A549 (cell line): ENCODE results near the gene ZNF594.

Experiments used
- CHD2 ChIP-seq: fragments of 150-350 bp; IDR thresholded peaks from 2 replicates; pipeline ENCODE4 v1.6.1; 2014; ENCODE audit warnings: low read length; ENCODE audit not compliant: partially characterized antibody
- CHD4 ChIP-seq: fragments of 200-600 bp; sonication (generic); IDR thresholded peaks from 2 replicates; pipeline ENCODE4 v1.6.1; 2016; ENCODE audit warnings: antibody characterized with exemption, mild to moderate bottlenecking, borderline replicate concordance
- ESRRA ChIP-seq: fragments of 150-350 bp; IDR thresholded peaks from 2 replicates; pipeline ENCODE4 v1.6.1; 2014; ENCODE audit warnings: mild to moderate bottlenecking, low read length, borderline replicate concordance
- POLR2A ChIP-seq: IDR thresholded peaks from 2 replicates; pipeline ENCODE4 v1.6.1; 2012; ENCODE audit warnings: mild to moderate bottlenecking, low read length
- POLR2AphosphoS2 ChIP-seq: conservative IDR thresholded peaks from 2 replicates; pipeline ENCODE4 v1.6.1; 2012; ENCODE audit warnings: low read length, improper control_type of control experiment, inconsistent platforms
- RAD21 ChIP-seq, 2 experiments: fragments of >200 bp in 1 of 2; sonication (Bioruptor Twin) in 1 of 2; formaldehyde crosslinking in 1 of 2; IDR thresholded peaks in 1 of 2; conservative IDR thresholded peaks in 1 of 2; 2 replicates in 1 of 2; 3 replicates in 1 of 2; pipeline ENCODE4 v1.6.1; 2012 to 2018; ENCODE audit warnings: inconsistent platforms in 1 of 2
- RFX5 ChIP-seq: fragments of 450-650 bp; IDR thresholded peaks from 2 replicates; pipeline ENCODE4 v1.7.1; 2014; ENCODE audit warnings: antibody characterized with exemption, mild to moderate bottlenecking, moderate library complexity
- RNF2 ChIP-seq: fragments of 200-600 bp; sonication (generic); IDR thresholded peaks from 2 replicates; pipeline ENCODE4 v1.6.1; 2016; ENCODE audit warnings: low read depth, mild to moderate bottlenecking, antibody characterized with exemption, moderate library complexity, borderline replicate concordance
- SMC3 ChIP-seq: fragments of >200 bp; sonication (Bioruptor Twin); formaldehyde crosslinking; IDR thresholded peaks from 3 replicates; pipeline ENCODE4 v1.6.1; 2018; ENCODE audit warnings: inconsistent platforms
- SREBF2 ChIP-seq: fragments of 450-650 bp; IDR thresholded peaks from 2 replicates; pipeline ENCODE4 v1.6.1; 2014; ENCODE audit warnings: mild to moderate bottlenecking, moderate library complexity
- TF ChIP-seq, protein P1 (sequence below): fragments of >200 bp; sonication (Bioruptor Twin); formaldehyde crosslinking; IDR thresholded peaks from 3 replicates; pipeline ENCODE4 v1.5.1; 2016
- TF ChIP-seq, protein P2 (sequence below): fragments of 450-650 bp; IDR thresholded peaks from 2 replicates; pipeline ENCODE4 v1.6.1; 2014; ENCODE audit warnings: antibody characterized with exemption

DNA sequence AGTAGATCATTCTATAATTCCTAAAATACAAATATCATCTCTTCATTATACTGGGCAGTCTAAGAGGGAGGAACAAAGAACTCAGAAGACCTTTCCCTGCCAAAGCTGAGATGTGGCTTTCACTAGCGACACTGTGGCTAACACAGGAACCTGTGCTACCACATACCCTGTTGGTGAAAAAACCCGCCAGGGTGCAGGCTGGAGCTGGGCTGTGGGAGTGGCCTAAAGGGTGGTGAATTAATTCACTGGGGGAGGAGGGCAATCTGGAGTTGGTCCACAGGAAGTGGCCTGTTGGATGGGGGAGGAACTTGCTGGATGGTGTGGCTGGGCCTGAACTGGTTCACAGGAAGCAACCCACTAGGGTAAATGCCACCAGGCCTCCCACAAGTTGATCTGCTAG, 7.4 kb downstream of the ZNF594 start:
- TF ChIP-seq, protein P1, sequence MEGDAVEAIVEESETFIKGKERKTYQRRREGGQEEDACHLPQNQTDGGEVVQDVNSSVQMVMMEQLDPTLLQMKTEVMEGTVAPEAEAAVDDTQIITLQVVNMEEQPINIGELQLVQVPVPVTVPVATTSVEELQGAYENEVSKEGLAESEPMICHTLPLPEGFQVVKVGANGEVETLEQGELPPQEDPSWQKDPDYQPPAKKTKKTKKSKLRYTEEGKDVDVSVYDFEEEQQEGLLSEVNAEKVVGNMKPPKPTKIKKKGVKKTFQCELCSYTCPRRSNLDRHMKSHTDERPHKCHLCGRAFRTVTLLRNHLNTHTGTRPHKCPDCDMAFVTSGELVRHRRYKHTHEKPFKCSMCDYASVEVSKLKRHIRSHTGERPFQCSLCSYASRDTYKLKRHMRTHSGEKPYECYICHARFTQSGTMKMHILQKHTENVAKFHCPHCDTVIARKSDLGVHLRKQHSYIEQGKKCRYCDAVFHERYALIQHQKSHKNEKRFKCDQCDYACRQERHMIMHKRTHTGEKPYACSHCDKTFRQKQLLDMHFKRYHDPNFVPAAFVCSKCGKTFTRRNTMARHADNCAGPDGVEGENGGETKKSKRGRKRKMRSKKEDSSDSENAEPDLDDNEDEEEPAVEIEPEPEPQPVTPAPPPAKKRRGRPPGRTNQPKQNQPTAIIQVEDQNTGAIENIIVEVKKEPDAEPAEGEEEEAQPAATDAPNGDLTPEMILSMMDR = no peak
- TF ChIP-seq POLR2A = no peak
- no peak for TF ChIP-seq RAD21 (conservative IDR thresholded peaks at IDR 0.05 in 1 of 2, IDR thresholded peaks at IDR 0.05 in 1 of 2)
- TF ChIP-seq CHD4 = no peak
- TF ChIP-seq SMC3 = no peak
- no peak for TF ChIP-seq RNF2
- TF ChIP-seq RFX5 = no peak
- no peak for TF ChIP-seq SREBF2
- TF ChIP-seq, protein P2, sequence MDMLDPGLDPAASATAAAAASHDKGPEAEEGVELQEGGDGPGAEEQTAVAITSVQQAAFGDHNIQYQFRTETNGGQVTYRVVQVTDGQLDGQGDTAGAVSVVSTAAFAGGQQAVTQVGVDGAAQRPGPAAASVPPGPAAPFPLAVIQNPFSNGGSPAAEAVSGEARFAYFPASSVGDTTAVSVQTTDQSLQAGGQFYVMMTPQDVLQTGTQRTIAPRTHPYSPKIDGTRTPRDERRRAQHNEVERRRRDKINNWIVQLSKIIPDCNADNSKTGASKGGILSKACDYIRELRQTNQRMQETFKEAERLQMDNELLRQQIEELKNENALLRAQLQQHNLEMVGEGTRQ = no peak
- no peak for TF ChIP-seq CHD2
- TF ChIP-seq ESRRA = no peak
- no peak for TF ChIP-seq POLR2AphosphoS2
